Measurements from ENCODE around the gene MROH2A.

The MROH2A gene

GRCh38 chr2:233756429-233757081 lies 21.6 kb upstream of the MROH2A start:
- Histone ChIP-seq H3K27me3 (no peaks in the 10 kb centered on the region), H3K9me3 (no peaks in the 10 kb centered on the region), H3K4me3 (ENCODE audit: low read depth, low read length) (no peak overlapping the region), H3K4me1 (no peaks in the 10 kb centered on the region), H3K36me3 (no peaks in the 10 kb centered on the region)
- no peak for TF ChIP-seq CTCF (IDR thresholded peaks at IDR 0.05; ENCODE audit: low read depth, low read length)
- no peak for DNase-seq

- Histone ChIP-seq H3K4me1 (no peaks in the 10 kb centered on the region), H3K4me3 (ENCODE audit: low read depth, low read length) (no peak overlapping the region), H3K9me3 (no peaks in the 10 kb centered on the region), H3K36me3 (no peaks in the 10 kb centered on the region), H3K27me3 (peaks cover 3% of the 10 kb centered on the region)
- no peak for DNase-seq
- TF ChIP-seq CTCF (IDR thresholded peaks at IDR 0.05; ENCODE audit: low read depth, low read length): no peak
Measured at GRCh38 chr2:233758141-233758540, 20.0 kb upstream of the MROH2A start.

- H3K36me3 ChIP-seq: no peaks in the 10 kb centered on the region
- H3K27me3 ChIP-seq: peaks cover 10% of the 10 kb centered on the region
- TF ChIP-seq CTCF (IDR thresholded peaks at IDR 0.05; ENCODE audit: low read depth, low read length): no peak
- H3K9me3 ChIP-seq: no peaks in the 10 kb centered on the region
- H3K4me3 ChIP-seq (ENCODE audit: low read depth, low read length): no peak overlapping the region
- H3K4me1 ChIP-seq: no peaks in the 10 kb centered on the region
- DNase-seq: no peak
Measured at GRCh38 chr2:233758849-233759248, 19.3 kb upstream of the MROH2A start.

GRCh38 chr2:233760043-233760442 lies 18.1 kb upstream of the MROH2A start, which contains the start of gene UGT1A1:
TSS of gene UGT1A1 (plus strand) at chr2:233760270. CDS start at chr2:233760288, 18 bp downstream.
- H3K4me3 ChIP-seq (ENCODE audit: low read depth, low read length): no peak within 1 kb of the TSS
- H3K4me1 ChIP-seq: no peaks in the 10 kb centered on the region
- no peak for DNase-seq
- peaks cover 10% of the 10 kb centered on the region for H3K27me3 ChIP-seq
- H3K9me3 ChIP-seq: no peaks in the 10 kb centered on the region
- no peaks in the 10 kb centered on the region for H3K36me3 ChIP-seq
- TF ChIP-seq CTCF (IDR thresholded peaks at IDR 0.05; ENCODE audit: low read depth, low read length): no peak

GRCh38 chr2:233761040-233761769 lies 16.9 kb upstream of the MROH2A start:
- Histone ChIP-seq H3K9me3 (no peaks in the 10 kb centered on the region), H3K27me3 (peaks cover 10% of the 10 kb centered on the region), H3K36me3 (no peaks in the 10 kb centered on the region), H3K4me1 (no peaks in the 10 kb centered on the region), H3K4me3 (ENCODE audit: low read depth, low read length) (no peak overlapping the region)
- no peak for DNase-seq
- TF ChIP-seq CTCF (IDR thresholded peaks at IDR 0.05; ENCODE audit: low read depth, low read length): no peak

- no peaks in the 10 kb centered on the region for H3K36me3 ChIP-seq
- TF ChIP-seq CTCF (IDR thresholded peaks at IDR 0.05; ENCODE audit: low read depth, low read length): no peak
- no peak overlapping the region for H3K4me3 ChIP-seq (ENCODE audit: low read depth, low read length)
- peaks cover 26% of the 10 kb centered on the region for H3K27me3 ChIP-seq
- no peaks in the 10 kb centered on the region for H3K9me3 ChIP-seq
- no peak for DNase-seq
- no peaks in the 10 kb centered on the region for H3K4me1 ChIP-seq
Measured at GRCh38 chr2:233764264-233764663, 13.9 kb upstream of the MROH2A start.

All from BE2C (cell line).